ENCODE measurements around the gene AGFG2.

DNA sequence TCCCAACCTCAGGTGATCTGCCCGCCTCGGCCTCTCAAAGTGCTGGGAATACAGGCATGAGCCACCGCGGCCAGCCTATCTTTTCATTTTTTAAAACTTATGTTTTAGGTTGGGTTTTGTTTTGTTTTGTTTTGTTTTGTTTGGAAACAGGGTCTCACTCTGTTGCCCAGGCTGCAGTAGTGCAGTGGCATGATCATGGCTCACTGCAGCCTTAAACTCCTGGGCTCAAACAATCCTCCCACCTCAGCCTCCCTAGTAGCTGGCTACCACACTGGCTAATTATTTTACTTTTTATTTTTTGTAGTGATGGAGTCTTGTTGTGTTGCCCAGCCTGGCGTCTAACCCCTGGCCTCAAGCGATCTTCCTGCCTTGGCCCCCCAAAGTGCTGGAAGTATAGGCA lies 19.4 kb upstream of the AGFG2 start:
- TF ChIP-seq EP300 (IDR thresholded peaks at IDR 0.05), result no peak
- TF ChIP-seq, protein P1, sequence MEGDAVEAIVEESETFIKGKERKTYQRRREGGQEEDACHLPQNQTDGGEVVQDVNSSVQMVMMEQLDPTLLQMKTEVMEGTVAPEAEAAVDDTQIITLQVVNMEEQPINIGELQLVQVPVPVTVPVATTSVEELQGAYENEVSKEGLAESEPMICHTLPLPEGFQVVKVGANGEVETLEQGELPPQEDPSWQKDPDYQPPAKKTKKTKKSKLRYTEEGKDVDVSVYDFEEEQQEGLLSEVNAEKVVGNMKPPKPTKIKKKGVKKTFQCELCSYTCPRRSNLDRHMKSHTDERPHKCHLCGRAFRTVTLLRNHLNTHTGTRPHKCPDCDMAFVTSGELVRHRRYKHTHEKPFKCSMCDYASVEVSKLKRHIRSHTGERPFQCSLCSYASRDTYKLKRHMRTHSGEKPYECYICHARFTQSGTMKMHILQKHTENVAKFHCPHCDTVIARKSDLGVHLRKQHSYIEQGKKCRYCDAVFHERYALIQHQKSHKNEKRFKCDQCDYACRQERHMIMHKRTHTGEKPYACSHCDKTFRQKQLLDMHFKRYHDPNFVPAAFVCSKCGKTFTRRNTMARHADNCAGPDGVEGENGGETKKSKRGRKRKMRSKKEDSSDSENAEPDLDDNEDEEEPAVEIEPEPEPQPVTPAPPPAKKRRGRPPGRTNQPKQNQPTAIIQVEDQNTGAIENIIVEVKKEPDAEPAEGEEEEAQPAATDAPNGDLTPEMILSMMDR (IDR thresholded peaks at IDR 0.05), result no peak
- no peak for TF ChIP-seq POLR2A (IDR thresholded peaks at IDR 0.05)

Data from stomach (tissue), 4 donors.